Measurements from ENCODE around the gene SOX12.
A peak's percentile ranks its signal among the peaks of the same experiment; 100 is the strongest.
"Not testable (repeated sequence)": the region's sequence is repeated elsewhere in the genome, so short reads cannot be mapped to it uniquely, and the experiment has no call there.

SOX12 gene

GRCh38 chr20:328975-329695 is 3.8 kb downstream of the SOX12 start:
- no peak for DNase-seq

DNA sequence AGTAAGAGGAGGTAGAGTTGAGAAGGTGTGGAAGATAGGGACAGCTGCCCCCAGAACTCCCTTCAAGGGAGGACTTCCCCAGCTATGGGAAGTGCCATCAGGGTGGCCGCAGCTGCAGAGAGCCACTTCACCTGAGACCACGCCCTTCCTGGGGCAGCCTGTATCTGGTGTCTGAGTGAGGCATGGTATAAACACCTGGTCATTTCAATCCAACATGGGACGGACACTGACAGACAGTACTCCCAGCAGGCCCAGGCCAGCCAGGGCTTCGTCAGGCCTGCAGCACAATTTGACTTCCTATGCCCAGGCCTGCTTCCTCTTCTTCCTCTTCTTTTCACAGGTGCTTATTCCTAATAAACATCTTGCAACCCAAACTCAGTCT is 4.5 kb downstream of the SOX12 start:
- DNase-seq = no peak

GRCh38 chr20:330233-331149 is 5.1 kb downstream of the SOX12 start:
- peak; percentile 42 for DNase-seq

DNA sequence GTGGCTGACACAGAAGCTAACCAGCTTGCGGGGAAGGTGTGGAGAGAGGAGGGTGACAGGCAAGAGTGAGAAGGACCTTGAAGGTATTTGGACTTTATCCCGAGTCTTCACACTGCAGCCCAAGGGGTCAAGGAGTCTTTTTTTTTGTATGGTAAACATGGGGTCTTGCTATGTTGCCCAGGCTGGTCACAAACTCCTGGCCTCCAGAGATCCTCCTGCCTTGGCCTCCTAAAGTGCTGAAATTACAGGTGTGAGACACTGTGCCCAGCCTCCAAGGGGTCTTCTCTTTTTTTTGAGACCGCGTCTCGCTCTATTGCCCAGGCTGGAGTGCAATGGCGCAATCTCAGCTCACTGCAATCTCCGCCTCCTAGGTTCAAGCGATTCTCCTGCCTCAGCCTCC is 9.2 kb downstream of the SOX12 start:
- no peak for DNase-seq

DNA sequence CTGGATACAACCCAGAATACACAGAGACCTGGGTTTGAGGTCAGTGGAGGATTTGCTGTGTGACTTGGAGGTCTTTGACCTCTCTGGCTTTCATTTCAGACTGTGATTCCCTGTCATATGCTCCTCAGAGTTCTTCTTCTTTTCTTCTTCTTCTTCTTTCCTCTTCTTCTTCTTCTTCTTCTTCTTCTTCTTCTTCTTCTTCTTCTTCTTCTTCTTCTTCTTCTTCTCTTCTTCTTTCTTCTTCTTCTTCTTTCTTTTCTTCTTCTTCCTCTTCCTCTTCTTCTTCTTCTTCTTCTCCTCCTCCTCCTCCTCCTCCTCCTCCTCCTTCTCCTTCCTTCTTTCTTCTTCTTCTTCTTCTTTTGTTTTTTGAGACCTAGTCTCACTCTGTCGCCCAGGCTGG is 10.7 kb downstream of the SOX12 start:
- DNase-seq = not testable (repeated sequence)

DNA sequence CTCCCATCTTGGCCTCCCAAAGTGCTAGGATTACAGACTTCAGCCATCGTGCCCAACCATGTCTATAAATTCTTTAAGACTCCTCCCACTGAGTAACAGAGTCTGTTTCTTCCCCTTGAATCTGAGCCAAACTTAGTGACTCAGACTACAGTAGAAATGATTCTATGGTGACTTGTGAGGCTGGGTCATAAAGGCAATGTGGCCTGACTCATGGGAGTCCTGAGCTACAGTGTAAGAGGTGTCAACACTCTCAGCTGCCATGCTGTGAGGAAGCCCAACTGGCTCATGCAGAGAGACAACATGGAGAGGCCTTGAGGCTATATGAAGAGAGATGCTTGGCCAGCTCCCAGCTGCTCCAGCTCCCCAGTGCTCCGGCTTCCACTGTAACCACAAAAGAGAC is 16.3 kb downstream of the SOX12 start:
- DNase-seq = no peak

DNA sequence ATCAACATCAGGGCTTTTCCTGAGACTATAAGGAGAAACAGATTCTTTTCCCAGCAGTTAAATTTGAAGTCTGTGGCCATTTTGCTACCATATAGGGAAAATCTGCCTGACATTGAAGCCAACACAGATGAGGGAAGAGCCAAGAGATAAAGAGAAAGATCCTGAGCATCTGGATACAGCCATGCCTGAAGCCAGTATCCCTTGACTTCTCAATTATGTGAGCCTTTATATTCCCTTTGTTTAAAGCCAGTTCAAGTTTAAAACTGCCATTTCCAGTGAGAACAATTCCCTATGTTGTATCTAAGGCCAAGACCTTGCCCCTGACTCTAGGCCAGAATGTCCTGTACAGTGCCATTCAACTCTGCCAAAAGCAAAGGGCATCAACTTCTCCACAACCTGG is 17.8 kb downstream of the SOX12 start:
- DNase-seq = no peak

GRCh38 chr20:346033-346639 is 20.8 kb downstream of the SOX12 start:
- DNase-seq = no peak

GRCh38 chr20:346640-347316 is 21.4 kb downstream of the SOX12 start, which contains the start of gene NRSN2:
NRSN2 (plus strand) TSS chr20:347111; CDS start chr20:349644, 2,533 bp downstream.
- DNase-seq = peak; percentile 47

DNA sequence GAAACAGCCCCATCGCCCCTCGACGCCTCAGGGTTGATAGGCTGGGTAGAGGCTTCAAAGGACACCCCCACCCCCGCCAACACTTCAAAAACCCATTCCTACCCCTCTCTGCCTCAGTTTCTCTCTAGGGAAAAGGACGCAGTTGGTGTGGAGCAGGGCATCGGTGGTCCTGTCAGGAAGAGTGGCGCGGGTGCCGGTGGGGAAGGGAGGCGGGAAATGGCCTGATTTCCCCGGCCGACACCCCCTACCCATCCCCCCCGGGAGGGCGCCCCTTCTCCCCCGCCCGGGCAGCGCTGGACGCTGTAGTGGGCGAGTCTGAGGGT is 21.9 kb downstream of the SOX12 start:
- no peak for DNase-seq

GRCh38 chr20:347640-348484 is 22.5 kb downstream of the SOX12 start:
- DNase-seq = peak; percentile 96

DNA sequence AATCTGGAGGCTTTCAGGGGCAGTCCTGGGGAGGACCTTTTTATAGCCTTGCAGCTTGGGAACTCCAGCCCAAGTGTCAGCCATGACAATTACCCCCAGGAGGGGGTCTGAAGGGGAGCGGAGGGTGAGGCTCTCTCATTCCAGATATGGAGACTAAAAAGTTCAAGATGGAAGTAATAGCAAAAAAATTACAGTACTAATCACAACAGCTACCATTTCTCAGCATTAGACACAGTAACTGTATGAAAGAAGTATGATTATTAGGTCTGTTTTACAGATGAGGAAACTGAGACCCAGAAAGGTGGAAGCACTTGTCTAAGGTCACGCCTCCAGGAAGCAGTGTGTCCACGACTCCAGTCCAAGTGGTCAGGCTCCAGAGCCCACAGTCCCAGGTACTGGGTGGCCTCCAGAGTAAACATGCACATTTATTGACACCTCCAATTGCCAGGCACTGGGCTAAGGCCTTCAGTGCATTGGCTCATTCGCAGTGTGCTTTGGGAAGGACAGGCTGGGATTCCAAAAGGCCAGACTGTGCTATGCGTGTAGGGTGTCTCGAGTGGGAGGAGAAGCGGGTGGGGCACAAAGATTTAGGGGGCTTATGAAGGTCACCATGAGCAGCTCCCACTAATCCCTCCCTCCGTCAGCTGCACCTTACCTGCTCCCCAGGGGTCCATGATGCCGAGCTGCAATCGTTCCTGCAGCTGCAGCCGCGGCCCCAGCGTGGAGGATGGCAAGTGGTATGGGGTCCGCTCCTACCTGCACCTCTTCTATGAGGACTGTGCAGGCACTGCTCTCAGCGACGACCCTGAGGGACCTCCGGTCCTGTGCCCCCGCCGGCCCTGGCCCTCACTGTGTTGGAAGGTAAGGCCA is 23.9 kb downstream of the SOX12 start:
- DNase-seq = no peak

DNA sequence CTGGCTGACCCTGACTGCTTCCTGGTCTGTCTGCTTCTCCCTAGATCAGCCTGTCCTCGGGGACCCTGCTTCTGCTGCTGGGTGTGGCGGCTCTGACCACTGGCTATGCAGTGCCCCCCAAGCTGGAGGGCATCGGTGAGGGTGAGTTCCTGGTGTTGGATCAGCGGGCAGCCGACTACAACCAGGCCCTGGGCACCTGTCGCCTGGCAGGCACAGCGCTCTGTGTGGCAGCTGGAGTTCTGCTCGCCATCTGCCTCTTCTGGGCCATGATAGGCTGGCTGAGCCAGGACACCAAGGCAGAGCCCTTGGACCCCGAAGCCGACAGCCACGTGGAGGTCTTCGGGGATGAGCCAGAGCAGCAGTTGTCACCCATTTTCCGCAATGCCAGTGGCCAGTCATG is 27.8 kb downstream of the SOX12 start:
- DNase-seq = no peak

- DNase-seq = peak; percentile 72
Measured at GRCh38 chr20:354298-354977, 29.1 kb downstream of the SOX12 start.

- not testable (repeated sequence) for DNase-seq
Measured at GRCh38 chr20:356154-356553, 30.8 kb downstream of the SOX12 start.

- DNase-seq = no peak
Measured at GRCh38 chr20:356745-357144, 31.4 kb downstream of the SOX12 start.

GRCh38 chr20:358891-359555 is 33.7 kb downstream of the SOX12 start:
- DNase-seq = no peak

- no peak for DNase-seq
Measured at GRCh38 chr20:361561-361960, 36.2 kb downstream of the SOX12 start.

DNA sequence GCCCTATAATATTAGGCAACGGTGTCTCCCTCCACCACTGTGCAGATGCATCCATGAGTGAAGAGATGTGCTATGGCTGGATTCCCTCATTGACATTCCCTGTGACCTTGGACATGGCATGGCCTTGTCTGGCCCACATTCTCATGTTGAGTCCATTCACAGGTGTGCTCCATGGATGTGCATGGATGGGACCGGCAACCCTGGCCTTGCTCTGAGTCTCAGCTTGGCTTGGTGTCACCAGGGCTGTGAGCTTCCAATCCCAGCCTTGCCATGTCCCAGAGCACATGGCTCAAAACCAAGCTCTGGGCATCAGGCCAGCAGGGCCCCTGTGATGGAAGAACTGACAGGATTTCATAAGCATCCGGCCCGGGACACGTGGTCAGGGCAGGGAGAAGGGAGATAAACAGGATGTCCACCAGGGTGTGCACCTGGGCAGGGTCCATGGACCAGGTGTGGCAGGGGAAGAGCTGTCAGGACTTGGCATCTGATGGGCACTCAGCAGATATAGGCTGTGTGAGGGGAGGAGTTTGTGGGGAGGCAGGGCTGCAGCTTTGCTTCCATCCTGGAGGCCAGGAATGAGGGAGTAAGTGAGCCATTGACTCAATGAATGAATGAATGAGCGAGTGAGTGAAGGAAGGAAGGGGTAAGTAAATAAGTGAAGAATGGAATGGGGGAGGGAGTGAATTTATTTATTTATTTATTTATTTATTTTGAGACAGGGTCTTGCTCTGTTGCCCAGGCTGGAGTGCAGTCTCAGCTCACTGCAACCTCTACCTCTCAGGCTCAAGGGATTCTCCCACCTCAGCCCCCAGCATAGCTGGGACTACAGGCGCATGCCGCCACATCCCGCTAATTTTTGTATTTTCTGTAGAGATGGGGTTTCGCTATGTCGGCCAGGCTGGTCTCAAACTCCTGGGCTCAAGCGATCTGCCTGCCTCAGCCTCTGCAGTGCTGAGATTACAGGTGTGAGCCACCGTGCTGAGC is 37.2 kb downstream of the SOX12 start:
- DNase-seq = peak; percentile 79
